EH (cell line): ENCODE data around the gene KRTAP15-1.

Source experiments
- DNase-seq: peaks from one replicate; pipeline ENCODE4 v3.0.0-alpha.2; 2015; ENCODE audit warnings: low read depth

The KRTAP15-1 gene

GRCh38 chr21:30487336-30487735 lies 47.3 kb downstream of the KRTAP15-1 start, which contains the start of gene KRTAP19-2:
Gene KRTAP19-2 (minus strand): TSS chr21:30487436. CDS start chr21:30487348, 88 bp downstream.
- no peak for DNase-seq
